GM06990 (cell line): ENCODE results near the gene ZC3H13.
"Not testable (repeated sequence)": the region's sequence is repeated elsewhere in the genome, so short reads cannot be mapped to it uniquely, and the experiment has no call there.

Experiments used
- DNase-seq: peaks from one replicate; pipeline ENCODE4 v3.0.0-alpha.2; 2011; ENCODE audit not compliant: insufficient read length; ENCODE audit errors: extremely low read depth
- H3K27me3 ChIP-seq: replicated peaks from 2 replicates; pipeline ENCODE4 v1.6.0; 2011; ENCODE audit warnings: low read length; ENCODE audit not compliant: control insufficient read depth, insufficient read depth
- H3K36me3 ChIP-seq: 2 replicates; pipeline ENCODE4 v1.5.1; 2011; ENCODE audit warnings: low read length; ENCODE audit not compliant: control insufficient read depth, insufficient read depth
- H3K4me3 ChIP-seq: replicated peaks from 2 replicates; pipeline ENCODE4 v1.5.1; 2011; ENCODE audit warnings: low read depth, mild to moderate bottlenecking, control low read depth, low read length
- TF ChIP-seq, protein P1 (sequence below): IDR thresholded peaks from 2 replicates; pipeline ENCODE4 v1.5.1; 2011; ENCODE audit warnings: low read length, control low read depth, mild to moderate bottlenecking, inconsistent platforms; ENCODE audit not compliant: insufficient read depth, poor library complexity, severe bottlenecking

Gene ZC3H13

DNA sequence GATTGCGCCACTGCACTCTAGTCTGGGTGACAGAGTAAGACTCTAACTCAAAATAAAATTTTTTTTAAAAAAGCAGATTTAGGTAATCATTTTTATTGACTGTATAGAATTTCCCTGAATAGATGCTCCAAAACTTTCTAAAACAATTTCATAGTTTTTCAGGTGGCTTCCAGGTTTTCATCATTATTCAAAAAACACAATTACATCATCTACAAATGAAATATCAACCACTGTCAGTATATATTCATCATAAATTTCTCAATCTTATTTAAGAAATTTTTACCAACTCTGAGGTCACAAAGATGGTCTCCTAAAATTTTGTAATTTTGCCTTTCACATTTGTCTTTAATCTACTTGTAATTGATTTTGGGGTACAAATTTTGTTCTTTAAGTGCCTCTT lies 48.1 kb downstream of the ZC3H13 start:
- DNase-seq = no peak
- no peaks in the 10 kb centered on the region for H3K27me3 ChIP-seq
- no peak overlapping the region for H3K4me3 ChIP-seq
- peaks cover 5% of the 10 kb centered on the region for H3K36me3 ChIP-seq
- TF ChIP-seq, protein P1, sequence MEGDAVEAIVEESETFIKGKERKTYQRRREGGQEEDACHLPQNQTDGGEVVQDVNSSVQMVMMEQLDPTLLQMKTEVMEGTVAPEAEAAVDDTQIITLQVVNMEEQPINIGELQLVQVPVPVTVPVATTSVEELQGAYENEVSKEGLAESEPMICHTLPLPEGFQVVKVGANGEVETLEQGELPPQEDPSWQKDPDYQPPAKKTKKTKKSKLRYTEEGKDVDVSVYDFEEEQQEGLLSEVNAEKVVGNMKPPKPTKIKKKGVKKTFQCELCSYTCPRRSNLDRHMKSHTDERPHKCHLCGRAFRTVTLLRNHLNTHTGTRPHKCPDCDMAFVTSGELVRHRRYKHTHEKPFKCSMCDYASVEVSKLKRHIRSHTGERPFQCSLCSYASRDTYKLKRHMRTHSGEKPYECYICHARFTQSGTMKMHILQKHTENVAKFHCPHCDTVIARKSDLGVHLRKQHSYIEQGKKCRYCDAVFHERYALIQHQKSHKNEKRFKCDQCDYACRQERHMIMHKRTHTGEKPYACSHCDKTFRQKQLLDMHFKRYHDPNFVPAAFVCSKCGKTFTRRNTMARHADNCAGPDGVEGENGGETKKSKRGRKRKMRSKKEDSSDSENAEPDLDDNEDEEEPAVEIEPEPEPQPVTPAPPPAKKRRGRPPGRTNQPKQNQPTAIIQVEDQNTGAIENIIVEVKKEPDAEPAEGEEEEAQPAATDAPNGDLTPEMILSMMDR = no peak

- TF ChIP-seq, protein P1 = no peak
- Histone ChIP-seq H3K4me3 (no peak overlapping the region), H3K27me3 (no peaks in the 10 kb centered on the region), H3K36me3 (peaks cover 6% of the 10 kb centered on the region)
- no peak for DNase-seq
Observed at GRCh38 chr13:45996631-45997030, 55.9 kb downstream of the ZC3H13 start.

- H3K36me3 ChIP-seq = peaks cover 6% of the 10 kb centered on the region
Observed at GRCh38 chr13:45995245-45995644, 57.3 kb downstream of the ZC3H13 start.

GRCh38 chr13:45994752-45995151 lies 57.8 kb downstream of the ZC3H13 start:
- H3K4me3 ChIP-seq = no peak overlapping the region
- DNase-seq = no peak
- TF ChIP-seq, protein P1 = no peak
- peaks cover 2% of the 10 kb centered on the region; the same call in 1 of the 2 replicates for H3K36me3 ChIP-seq
- no peaks in the 10 kb centered on the region for H3K27me3 ChIP-seq

More at GRCh38 chr13:45995245-45995644, 57.3 kb downstream of the ZC3H13 start:
- TF ChIP-seq, protein P1 = no peak
- DNase-seq = no peak
- no peak overlapping the region for H3K4me3 ChIP-seq
- H3K27me3 ChIP-seq = no peaks in the 10 kb centered on the region

DNA sequence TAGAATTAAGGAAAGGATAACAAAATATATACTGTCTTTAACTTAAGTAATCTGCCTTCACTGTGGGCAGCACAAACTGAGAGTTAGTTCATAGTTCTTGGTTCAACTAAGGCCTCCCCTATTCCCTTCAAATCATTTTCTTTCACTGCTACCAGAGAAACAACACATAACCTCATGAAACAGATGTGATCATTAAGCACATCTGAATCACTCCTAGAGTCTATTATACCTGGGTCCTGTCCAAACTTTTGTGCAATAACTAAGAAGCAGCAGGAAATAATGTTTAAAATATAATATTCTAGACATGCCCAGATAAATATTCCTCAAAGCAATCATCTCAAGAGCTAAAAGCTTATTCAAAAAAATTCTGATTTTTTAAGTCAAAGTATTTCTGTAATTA lies 62.9 kb downstream of the ZC3H13 start:
- Histone ChIP-seq H3K4me3 (no peak overlapping the region), H3K27me3 (no peaks in the 10 kb centered on the region), H3K36me3 (peaks cover 4% of the 10 kb centered on the region)
- TF ChIP-seq, protein P1 = no peak
- DNase-seq = no peak

DNA sequence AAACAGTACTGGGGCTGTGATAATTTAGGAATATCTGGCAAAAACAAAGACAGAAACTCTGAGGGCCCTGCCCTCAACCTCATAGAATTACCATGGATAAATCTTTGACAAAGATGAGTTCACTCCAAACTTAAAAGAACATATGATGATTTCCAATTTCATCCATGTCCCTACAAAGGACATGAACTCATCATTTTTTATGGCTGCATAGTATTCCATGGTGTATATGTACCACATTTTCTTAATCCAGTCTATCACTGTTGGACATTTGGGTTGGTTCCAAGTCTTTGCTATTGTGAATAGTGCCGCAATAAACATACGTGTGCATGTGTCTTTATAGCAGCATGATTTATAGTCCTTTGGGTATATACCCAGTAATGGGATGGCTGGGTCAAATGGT lies 71.4 kb downstream of the ZC3H13 start:
- H3K36me3 ChIP-seq, H3K4me3 ChIP-seq, H3K27me3 ChIP-seq, DNase-seq: not testable (repeated sequence)
